Measurements from ENCODE around the gene VASN.

Gene VASN

DNA sequence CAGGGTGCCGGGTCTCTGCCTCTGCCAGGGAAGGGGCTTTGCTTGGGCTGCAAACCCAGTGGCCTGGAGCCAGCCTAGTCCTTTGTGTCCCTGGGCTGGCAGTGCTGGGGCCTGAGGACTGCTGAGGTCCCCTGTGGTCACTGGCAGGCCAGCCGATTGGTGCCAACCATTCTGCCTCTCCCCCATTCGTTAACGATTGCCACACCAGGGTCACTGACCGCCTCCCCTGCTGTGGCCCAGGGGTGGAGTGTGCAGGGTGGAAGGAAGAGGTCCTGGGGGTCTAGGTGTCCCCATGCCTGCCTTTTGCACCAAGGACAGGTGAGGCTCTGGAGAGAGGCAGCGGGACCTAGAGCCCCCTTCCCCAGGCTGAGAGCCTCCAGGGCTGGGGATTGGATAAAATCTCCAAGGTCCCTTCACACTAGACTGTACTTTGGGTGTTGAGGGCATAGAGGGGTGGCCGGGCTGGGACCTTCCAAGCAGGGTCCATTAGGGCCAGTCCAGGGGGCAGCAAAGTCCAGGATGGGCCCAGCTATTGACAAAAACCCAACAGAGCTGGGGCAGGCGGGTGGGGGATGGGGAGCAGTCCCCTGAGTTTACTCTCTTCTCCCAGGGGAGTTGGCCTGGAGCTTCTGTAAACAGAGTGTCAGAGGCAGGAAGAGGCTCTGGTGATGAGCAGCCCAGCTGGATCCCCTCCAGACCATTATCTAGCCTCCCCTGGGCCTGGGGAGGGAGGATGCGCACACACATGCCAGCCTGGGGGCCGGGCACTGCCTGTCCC, 1.1 kb downstream of the VASN start:
- no peak for DNase-seq (ENCODE audit: low read depth in 3 of 3)

- no peak for DNase-seq (ENCODE audit: low read depth in 3 of 3)
Measured at GRCh38 chr16:4373356-4373908, 1.8 kb downstream of the VASN start.

GRCh38 chr16:4373909-4374742, 2.5 kb downstream of the VASN start:
- no peak for DNase-seq (ENCODE audit: low read depth in 3 of 3)

- DNase-seq (ENCODE audit: low read depth in 3 of 3), result no peak
Measured at GRCh38 chr16:4375717-4376116, 4.1 kb downstream of the VASN start.

- DNase-seq (ENCODE audit: low read depth in 3 of 3), result no peak
Measured at GRCh38 chr16:4376126-4376892, 4.7 kb downstream of the VASN start.

- DNase-seq (ENCODE audit: low read depth in 3 of 3), result no peak
Measured at GRCh38 chr16:4376893-4377572, 5.4 kb downstream of the VASN start.

GRCh38 chr16:4377573-4378154, 6.0 kb downstream of the VASN start:
- DNase-seq (ENCODE audit: low read depth in 3 of 3), result no peak

- no peak for DNase-seq (ENCODE audit: low read depth in 3 of 3)
Measured at GRCh38 chr16:4378161-4378666, 6.6 kb downstream of the VASN start.

- DNase-seq (ENCODE audit: low read depth in 3 of 3), result no peak
Measured at GRCh38 chr16:4378999-4379690, 7.5 kb downstream of the VASN start.

DNA sequence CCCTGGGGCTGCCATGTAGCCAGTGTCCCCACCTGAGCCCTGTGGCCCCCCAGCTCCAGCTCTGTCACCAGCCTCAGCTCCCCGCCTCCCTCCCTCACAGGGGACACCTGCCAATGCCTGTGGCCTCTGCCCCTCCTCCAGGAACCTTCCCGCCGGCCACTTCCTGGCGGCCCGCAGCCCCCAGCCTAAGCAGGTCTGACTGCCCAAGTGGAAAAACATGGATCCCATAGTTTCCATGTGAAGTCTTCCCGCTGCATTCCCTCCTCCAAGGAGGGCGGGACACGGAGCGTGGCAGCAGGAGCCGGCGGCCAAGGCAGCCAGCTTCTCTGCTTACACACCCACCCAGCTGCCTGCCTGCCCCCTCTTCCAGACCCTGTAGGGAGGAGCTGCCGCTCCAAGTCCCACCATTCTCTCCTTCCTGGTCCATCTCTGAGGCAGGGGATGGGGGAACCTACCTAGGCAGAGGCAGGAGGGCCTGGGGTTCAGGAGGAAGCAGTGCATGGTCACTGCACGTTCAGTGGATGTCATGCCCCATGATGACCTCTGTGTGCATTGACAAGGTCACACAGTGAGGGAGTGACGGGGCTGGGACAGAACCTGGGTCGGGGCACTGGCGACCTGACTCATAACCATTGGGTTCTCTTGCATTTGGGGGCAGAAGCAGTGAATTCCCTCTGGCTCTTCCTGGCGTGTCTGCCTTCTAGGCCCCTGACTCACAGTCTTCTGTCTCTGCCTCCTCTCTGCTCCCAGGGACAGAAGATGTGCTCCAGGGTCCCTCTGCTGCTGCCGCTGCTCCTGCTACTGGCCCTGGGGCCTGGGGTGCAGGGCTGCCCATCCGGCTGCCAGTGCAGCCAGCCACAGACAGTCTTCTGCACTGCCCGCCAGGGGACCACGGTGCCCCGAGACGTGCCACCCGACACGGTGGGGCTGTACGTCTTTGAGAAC, 8.7 kb downstream of the VASN start:
- DNase-seq (ENCODE audit: low read depth in 3 of 3), result no peak

DNA sequence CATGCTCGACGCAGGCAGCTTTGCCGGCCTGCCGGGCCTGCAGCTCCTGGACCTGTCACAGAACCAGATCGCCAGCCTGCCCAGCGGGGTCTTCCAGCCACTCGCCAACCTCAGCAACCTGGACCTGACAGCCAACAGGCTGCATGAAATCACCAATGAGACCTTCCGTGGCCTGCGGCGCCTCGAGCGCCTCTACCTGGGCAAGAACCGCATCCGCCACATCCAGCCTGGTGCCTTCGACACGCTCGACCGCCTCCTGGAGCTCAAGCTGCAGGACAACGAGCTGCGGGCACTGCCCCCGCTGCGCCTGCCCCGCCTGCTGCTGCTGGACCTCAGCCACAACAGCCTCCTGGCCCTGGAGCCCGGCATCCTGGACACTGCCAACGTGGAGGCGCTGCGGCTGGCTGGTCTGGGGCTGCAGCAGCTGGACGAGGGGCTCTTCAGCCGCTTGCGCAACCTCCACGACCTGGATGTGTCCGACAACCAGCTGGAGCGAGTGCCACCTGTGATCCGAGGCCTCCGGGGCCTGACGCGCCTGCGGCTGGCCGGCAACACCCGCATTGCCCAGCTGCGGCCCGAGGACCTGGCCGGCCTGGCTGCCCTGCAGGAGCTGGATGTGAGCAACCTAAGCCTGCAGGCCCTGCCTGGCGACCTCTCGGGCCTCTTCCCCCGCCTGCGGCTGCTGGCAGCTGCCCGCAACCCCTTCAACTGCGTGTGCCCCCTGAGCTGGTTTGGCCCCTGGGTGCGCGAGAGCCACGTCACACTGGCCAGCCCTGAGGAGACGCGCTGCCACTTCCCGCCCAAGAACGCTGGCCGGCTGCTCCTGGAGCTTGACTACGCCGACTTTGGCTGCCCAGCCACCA, 9.7 kb downstream of the VASN start:
- no peak for DNase-seq (ENCODE audit: low read depth in 3 of 3)

- no peak for DNase-seq (ENCODE audit: low read depth in 3 of 3)
Measured at GRCh38 chr16:4381935-4382794, 10.5 kb downstream of the VASN start.

- no peak for DNase-seq (ENCODE audit: low read depth in 3 of 3)
Measured at GRCh38 chr16:4382795-4383357, 11.2 kb downstream of the VASN start.

DNA sequence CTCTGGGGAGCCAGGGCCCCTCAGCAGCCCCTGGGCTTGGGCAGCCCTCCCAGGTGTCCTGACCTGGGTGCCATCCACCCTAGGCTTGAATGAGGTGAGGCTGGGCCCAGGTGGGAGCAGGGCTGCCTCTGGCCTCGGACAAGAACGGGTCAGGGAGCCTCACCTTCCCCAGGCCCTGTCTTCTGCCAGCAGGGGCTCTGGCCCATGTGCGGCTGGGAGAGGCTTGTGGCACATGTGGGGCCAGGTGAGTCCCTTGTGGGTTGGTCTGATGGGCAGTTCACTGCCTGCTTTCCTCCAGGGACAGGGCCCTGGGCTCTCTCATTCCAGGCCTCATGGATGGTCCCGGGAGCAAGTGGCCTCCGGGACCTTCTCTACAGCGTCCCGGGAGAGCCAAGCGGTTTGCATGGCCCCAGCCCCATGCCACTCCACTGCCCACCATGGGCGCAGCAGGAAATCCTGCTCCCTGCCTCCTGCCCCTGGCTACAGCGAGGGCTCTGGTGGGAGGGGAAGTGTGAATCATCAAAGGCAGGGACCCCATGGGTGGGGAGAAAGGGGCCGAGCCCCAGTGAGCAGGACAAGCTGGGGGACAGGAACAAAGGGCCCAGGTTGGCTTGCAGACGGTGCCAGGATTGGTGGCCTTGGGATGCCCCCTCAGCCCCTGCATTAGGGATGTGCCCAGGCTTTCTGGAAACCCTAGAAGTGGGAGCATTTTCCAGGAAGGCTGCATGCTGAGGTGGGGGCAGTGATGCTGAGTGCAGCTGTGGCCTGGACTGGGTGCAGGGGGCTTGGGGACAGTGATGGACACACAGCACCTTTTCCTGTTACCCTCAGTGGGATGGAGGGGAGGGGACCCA, 12.2 kb downstream of the VASN start:
- DNase-seq (ENCODE audit: low read depth in 3 of 3), result no peak

- DNase-seq (ENCODE audit: low read depth in 3 of 3), result no peak
Measured at GRCh38 chr16:4384509-4384942, 12.9 kb downstream of the VASN start.
